PC-3 (cell line): ENCODE measurements around the gene ETS1.

ENCODE experiments used
- EZH2 ChIP-seq: fragments of 300-600 bp; sonication (generic); IDR thresholded peaks from one replicate; pipeline ENCODE4 v1.6.1; 2017; ENCODE audit warnings: antibody characterized with exemption, mild to moderate bottlenecking, low read length; ENCODE audit not compliant: unreplicated experiment
- TF ChIP-seq, protein P1 (sequence below): fragments of 300-600 bp; sonication (generic); conservative IDR thresholded peaks from 2 replicates; pipeline ENCODE4 v1.5.1; 2017; ENCODE audit warnings: antibody characterized with exemption, low read depth, mild to moderate bottlenecking, low read length

DNA sequence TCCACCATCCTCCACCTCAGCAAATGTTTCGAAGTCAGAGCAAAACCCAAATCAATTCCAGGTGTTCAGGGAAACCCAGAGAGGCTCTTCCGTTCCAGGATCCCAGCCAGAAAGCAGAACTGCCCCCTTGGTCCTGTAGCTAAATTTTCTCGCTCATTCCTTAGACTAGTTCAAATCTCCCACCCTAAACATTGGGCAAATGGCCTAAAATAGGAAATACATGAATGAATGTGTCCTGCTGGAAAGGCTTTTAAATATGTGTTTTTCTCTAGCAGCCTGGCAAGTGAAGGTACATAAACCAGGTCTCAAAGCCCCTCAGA is 89.6 kb downstream of the ETS1 start:
- TF ChIP-seq, protein P1, sequence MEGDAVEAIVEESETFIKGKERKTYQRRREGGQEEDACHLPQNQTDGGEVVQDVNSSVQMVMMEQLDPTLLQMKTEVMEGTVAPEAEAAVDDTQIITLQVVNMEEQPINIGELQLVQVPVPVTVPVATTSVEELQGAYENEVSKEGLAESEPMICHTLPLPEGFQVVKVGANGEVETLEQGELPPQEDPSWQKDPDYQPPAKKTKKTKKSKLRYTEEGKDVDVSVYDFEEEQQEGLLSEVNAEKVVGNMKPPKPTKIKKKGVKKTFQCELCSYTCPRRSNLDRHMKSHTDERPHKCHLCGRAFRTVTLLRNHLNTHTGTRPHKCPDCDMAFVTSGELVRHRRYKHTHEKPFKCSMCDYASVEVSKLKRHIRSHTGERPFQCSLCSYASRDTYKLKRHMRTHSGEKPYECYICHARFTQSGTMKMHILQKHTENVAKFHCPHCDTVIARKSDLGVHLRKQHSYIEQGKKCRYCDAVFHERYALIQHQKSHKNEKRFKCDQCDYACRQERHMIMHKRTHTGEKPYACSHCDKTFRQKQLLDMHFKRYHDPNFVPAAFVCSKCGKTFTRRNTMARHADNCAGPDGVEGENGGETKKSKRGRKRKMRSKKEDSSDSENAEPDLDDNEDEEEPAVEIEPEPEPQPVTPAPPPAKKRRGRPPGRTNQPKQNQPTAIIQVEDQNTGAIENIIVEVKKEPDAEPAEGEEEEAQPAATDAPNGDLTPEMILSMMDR, result no peak
- TF ChIP-seq EZH2, result no peak
